LoVo (cell line): ENCODE data around the gene SCYL1.

Source experiments
- DNase-seq: peaks from one replicate; pipeline ENCODE4 v3.0.0-alpha.2; 2016; ENCODE audit warnings: low spot score

SCYL1 gene

GRCh38 chr11:65524741-65525545 is at the start of gene SCYL1:
SCYL1 (plus strand) TSS chr11:65525083; CDS start chr11:65525154, 71 bp downstream.
- peak; percentile 79 for DNase-seq

GRCh38 chr11:65476632-65477148 is 48.2 kb upstream of the SCYL1 start:
- DNase-seq = peak; percentile 65

- DNase-seq = peak; percentile 96
Observed at GRCh38 chr11:65477149-65477965, 47.5 kb upstream of the SCYL1 start.

- DNase-seq = no peak
Observed at GRCh38 chr11:65478388-65479183, 46.3 kb upstream of the SCYL1 start.

GRCh38 chr11:65479184-65480145 is 45.4 kb upstream of the SCYL1 start:
- no peak for DNase-seq

GRCh38 chr11:65482306-65482850 is 42.5 kb upstream of the SCYL1 start:
- DNase-seq = no peak

- no peak for DNase-seq
Observed at GRCh38 chr11:65485920-65486219, 39.0 kb upstream of the SCYL1 start.

- no peak for DNase-seq
Observed at GRCh38 chr11:65486570-65487466, 38.1 kb upstream of the SCYL1 start.

GRCh38 chr11:65487467-65488272 is 37.2 kb upstream of the SCYL1 start:
- DNase-seq = peak; percentile 76

GRCh38 chr11:65488273-65489034 is 36.4 kb upstream of the SCYL1 start:
- no peak for DNase-seq

- no peak for DNase-seq
Observed at GRCh38 chr11:65489035-65489705, 35.7 kb upstream of the SCYL1 start.

- no peak for DNase-seq
Observed at GRCh38 chr11:65489706-65490320, 35.1 kb upstream of the SCYL1 start.

GRCh38 chr11:65491163-65491465 is 33.8 kb upstream of the SCYL1 start:
- DNase-seq = no peak

GRCh38 chr11:65491614-65492386 is 33.1 kb upstream of the SCYL1 start:
- peak; percentile 91 for DNase-seq

GRCh38 chr11:65492387-65492636 is 32.6 kb upstream of the SCYL1 start:
- DNase-seq = no peak

- DNase-seq = no peak
Observed at GRCh38 chr11:65492637-65493366, 32.1 kb upstream of the SCYL1 start.
